Vagina (tissue), 2 donors: ENCODE results near the gene GBP5.

Experiments
- POLR2A ChIP-seq, 2 donors: fragments of 450-650 bp; IDR thresholded peaks; one replicate each; pipeline ENCODE4 v1.6.1; 2017; ENCODE audit warnings: antibody characterized with exemption in 2 of 2, mild to moderate bottlenecking in 2 of 2, moderate library complexity in 2 of 2
- TF ChIP-seq, protein P1 (sequence below), 3 experiments: fragments of 450-650 bp in 2 of 3; fragments of 200-600 bp in 1 of 3; sonication (generic) in 1 of 3; IDR thresholded peaks; one replicate each; pipeline ENCODE4 v1.5.1; 2017 to 2019; ENCODE audit warnings: antibody characterized with exemption in 3 of 3, mild to moderate bottlenecking in 2 of 3, moderate library complexity in 2 of 3

DNA sequence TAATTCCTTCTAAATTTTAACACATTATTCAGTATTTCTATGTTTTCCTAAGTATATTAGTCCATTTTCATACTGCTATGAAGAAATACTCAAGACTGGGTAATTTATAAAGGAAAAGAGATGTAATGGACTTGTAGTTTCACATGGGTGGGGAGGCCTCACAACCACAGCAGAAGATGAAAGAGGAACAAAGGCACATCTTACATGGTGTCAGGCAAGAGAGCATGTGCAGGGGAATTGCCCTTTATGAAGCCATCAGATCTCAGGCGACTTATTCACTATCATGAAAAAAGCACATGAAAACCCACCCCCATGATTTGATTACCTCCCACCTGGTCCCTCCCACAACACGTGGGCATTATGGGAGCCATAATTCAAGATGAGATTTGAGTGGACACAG lies 15.6 kb downstream of the GBP5 start:
- TF ChIP-seq, protein P1, sequence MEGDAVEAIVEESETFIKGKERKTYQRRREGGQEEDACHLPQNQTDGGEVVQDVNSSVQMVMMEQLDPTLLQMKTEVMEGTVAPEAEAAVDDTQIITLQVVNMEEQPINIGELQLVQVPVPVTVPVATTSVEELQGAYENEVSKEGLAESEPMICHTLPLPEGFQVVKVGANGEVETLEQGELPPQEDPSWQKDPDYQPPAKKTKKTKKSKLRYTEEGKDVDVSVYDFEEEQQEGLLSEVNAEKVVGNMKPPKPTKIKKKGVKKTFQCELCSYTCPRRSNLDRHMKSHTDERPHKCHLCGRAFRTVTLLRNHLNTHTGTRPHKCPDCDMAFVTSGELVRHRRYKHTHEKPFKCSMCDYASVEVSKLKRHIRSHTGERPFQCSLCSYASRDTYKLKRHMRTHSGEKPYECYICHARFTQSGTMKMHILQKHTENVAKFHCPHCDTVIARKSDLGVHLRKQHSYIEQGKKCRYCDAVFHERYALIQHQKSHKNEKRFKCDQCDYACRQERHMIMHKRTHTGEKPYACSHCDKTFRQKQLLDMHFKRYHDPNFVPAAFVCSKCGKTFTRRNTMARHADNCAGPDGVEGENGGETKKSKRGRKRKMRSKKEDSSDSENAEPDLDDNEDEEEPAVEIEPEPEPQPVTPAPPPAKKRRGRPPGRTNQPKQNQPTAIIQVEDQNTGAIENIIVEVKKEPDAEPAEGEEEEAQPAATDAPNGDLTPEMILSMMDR (IDR thresholded peaks at IDR 0.05) = no peak
- no peak for TF ChIP-seq POLR2A (IDR thresholded peaks at IDR 0.05)
